Measurements from ENCODE around the gene UBAC1. TPM values are rescaled to one million over a fixed set of nuclear protein-coding genes. Genes with fewer than 3 reads are reported as not detected.

The UBAC1 gene
- polyA plus RNA-seq, 1 of the 3 experiments (the other 2 are of a cell fraction) = 67.7 TPM

- H3F3A ChIP-seq (replicated peaks; ENCODE audit: insufficient read depth) = peaks cover 8% of the 10 kb centered on the region
- ChIA-PET POLR2A (interaction anchor here (0.9 to 1.1 kb wide), 2 partner anchors 23 to 139 kb away, joined by 3 to 4 read pairs; no protein-coding TSS in a partner anchor), CTCF (interaction anchor here (1.2 to 2.8 kb wide), 4 partner anchors 22 to 139 kb away, joined by 3 to 22 read pairs (median 6); no protein-coding TSS in a partner anchor)
These were observed 28.7 kb upstream of the UBAC1 start for GRCh38 chr9:135989722-135990467.

More at GRCh38 chr9:135989722-135990467, 28.7 kb upstream of the UBAC1 start:
- Histone ChIP-seq H2AFZ (ENCODE audit: low read depth) (no peak overlapping the region), H3K27ac (ENCODE audit: low read depth in 2 of 2, low read length in 1 of 2) (peak overlapping the region in 1 of 2 experiments; percentile 65; a peak in 2 of 4 replicates), H3K27me3 (ENCODE audit: insufficient read depth) (no peaks in the 10 kb centered on the region), H3K4me1 (ENCODE audit: control insufficient read depth in 1 of 2, insufficient read depth in 2 of 2, low read depth in 1 of 2, low read length in 1 of 2) (peaks cover 16 to 60% of the 10 kb centered on the region in 2 experiments; a peak in 3 of 4 replicates), H3K4me3 (ENCODE audit: low read depth in 2 of 2, low read length in 1 of 2) (no peak overlapping the region; a peak in 1 of 4 replicates), H4K20me1 (ENCODE audit: insufficient read depth) (no peaks in the 10 kb centered on the region), H3K4me2 (no peak overlapping the region), H3K36me3 (replicated peaks in 1 of 2; ENCODE audit: control insufficient read depth in 1 of 2, insufficient read depth in 2 of 2, low read length in 1 of 2) (no peaks in the 10 kb centered on the region), H3K9me3 (no peaks in the 10 kb centered on the region), H3K79me2 (ENCODE audit: insufficient read depth) (no peaks in the 10 kb centered on the region), H3K9me2 (no peaks in the 10 kb centered on the region), H3K9ac (no peak overlapping the region)
- 78% methylated on average over 11 of the region's 36 CpGs for WGBS (ENCODE audit: low lambda C conversion rate)
- no peak for DNase-seq
- no peak for TF ChIP-seq CHD2 (IDR thresholded peaks at IDR 0.05; ENCODE audit: low read length, partially characterized antibody)
- TF ChIP-seq RFX5 (IDR thresholded peaks at IDR 0.05; ENCODE audit: low read length) = no peak
- no peak for TF ChIP-seq TEAD4 (IDR thresholded peaks at IDR 0.05; ENCODE audit: borderline replicate concordance, insufficient read depth)
- TF ChIP-seq ELF1 (IDR thresholded peaks at IDR 0.05) = no peak
- no peak for TF ChIP-seq REST (IDR thresholded peaks at IDR 0.05; ENCODE audit: low read depth, low read length)
- no peak for TF ChIP-seq YY1 (IDR thresholded peaks at IDR 0.05; ENCODE audit: low read depth)
- TF ChIP-seq RCOR1 (IDR thresholded peaks at IDR 0.05; ENCODE audit: low read length) = no peak
- no peak for TF ChIP-seq MAX (IDR thresholded peaks at IDR 0.05; ENCODE audit: low read depth)
- no peak for TF ChIP-seq CTCF (IDR thresholded peaks at IDR 0.05)
- no peak for TF ChIP-seq USF1 (IDR thresholded peaks at IDR 0.05; ENCODE audit: borderline replicate concordance, low read depth)
- no peak for TF ChIP-seq GABPA (IDR thresholded peaks at IDR 0.05; ENCODE audit: low read depth)
- TF ChIP-seq FOSL2 (IDR thresholded peaks at IDR 0.05; ENCODE audit: borderline replicate concordance, low read depth) = no peak
- no peak for TF ChIP-seq RAD21 (IDR thresholded peaks at IDR 0.05; ENCODE audit: low read length)
- no peak for TF ChIP-seq SMC3 (IDR thresholded peaks at IDR 0.05; ENCODE audit: low read depth, low read length)
- no peak for TF ChIP-seq TCF12 (IDR thresholded peaks at IDR 0.05)

All from SK-N-SH (cell line).